22Rv1 (cell line): ENCODE results near the gene FYN.

Experiments
- ZFX ChIP-seq: fragments of 450-650 bp; IDR thresholded peaks from 2 replicates; pipeline ENCODE4 v1.6.1; 2017; ENCODE audit warnings: antibody characterized with exemption, borderline replicate concordance
- TF ChIP-seq, protein P1 (sequence below): fragments of 450-650 bp; IDR thresholded peaks from 2 replicates; pipeline ENCODE4 v1.5.1; 2017; ENCODE audit warnings: mild to moderate bottlenecking

DNA sequence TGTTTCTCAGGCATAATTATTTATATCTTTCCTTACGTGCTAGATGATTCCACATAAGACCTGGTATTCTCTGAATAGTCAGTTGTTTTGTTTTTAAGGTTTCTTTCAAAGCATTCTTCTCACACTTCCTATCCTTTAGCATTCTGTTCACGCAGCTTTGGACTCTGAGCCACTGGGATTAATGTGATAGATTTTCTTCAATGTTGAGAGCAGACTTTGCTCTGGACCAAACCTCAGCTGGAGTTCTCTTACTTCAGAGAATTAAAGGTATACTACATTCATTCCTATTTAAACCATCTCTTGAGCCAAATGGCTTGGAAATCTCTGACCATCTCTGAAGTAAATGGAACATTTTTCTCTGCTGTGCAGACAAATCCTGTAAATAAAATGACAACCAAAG is 196.9 kb downstream of the FYN start:
- TF ChIP-seq, protein P1, sequence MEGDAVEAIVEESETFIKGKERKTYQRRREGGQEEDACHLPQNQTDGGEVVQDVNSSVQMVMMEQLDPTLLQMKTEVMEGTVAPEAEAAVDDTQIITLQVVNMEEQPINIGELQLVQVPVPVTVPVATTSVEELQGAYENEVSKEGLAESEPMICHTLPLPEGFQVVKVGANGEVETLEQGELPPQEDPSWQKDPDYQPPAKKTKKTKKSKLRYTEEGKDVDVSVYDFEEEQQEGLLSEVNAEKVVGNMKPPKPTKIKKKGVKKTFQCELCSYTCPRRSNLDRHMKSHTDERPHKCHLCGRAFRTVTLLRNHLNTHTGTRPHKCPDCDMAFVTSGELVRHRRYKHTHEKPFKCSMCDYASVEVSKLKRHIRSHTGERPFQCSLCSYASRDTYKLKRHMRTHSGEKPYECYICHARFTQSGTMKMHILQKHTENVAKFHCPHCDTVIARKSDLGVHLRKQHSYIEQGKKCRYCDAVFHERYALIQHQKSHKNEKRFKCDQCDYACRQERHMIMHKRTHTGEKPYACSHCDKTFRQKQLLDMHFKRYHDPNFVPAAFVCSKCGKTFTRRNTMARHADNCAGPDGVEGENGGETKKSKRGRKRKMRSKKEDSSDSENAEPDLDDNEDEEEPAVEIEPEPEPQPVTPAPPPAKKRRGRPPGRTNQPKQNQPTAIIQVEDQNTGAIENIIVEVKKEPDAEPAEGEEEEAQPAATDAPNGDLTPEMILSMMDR, result no peak
- no peak for TF ChIP-seq ZFX
